ENCODE measurements around the gene F12. TPM values are rescaled to one million over a fixed set of nuclear protein-coding genes. Genes with fewer than 3 reads are reported as not detected.

F12 gene
- total RNA-seq, 1 experiment from 2014 or later = 10.0 TPM

- no peak for TF ChIP-seq ERG (CRISPR knock-in tag; IDR thresholded peaks at IDR 0.05)
- TF ChIP-seq PRDM15 (CRISPR knock-in tag; IDR thresholded peaks at IDR 0.05) = no peak
- TF ChIP-seq AR (CRISPR knock-in tag; IDR thresholded peaks at IDR 0.05) = no peak
Observed at GRCh38 chr5:177410575-177410974, 1.2 kb upstream of the F12 start (continued).

DNA sequence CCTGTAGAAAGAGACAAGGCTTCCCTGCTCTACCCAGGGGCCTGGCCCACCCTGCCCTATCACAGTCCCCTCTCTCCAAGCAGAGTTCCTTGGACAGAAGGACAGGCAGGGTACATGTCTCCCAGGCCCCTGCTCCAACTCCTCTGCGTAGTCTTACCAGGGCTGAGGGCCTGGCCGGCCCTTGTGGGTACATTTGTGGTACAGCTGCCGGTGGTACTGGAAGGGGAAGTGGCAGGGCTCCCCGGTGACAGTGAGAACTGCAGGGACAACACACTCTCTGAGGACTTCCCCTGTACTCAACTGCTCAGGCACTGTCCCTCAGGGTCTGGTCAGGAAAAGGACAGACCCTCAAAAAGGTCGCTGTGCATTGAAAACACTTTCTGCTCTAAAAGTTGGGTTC lies 3.6 kb downstream of the F12 start:
- no peak overlapping the region for H3K4me3 Mint-ChIP-seq
- no peaks in the 10 kb centered on the region for H3K9me3 Mint-ChIP-seq
- DNase-seq (ENCODE audit: low spot score) (no peak), ATAC-seq (no peak)
- H3K36me3 Mint-ChIP-seq = no peaks in the 10 kb centered on the region
- CTCF ChIA-PET = interaction anchor here (4.3 to 7.9 kb wide), 5 partner anchors 9 to 43 kb away, joined by 32 to 202 read pairs (median 95); partner anchors contain the start of gene GRK6
- no peak overlapping the region for H3K27ac Mint-ChIP-seq
- H3K27me3 Mint-ChIP-seq (ENCODE audit: low read depth) = peaks cover 90% of the 10 kb centered on the region
- TF ChIP-seq TCF7 (CRISPR knock-in tag; IDR thresholded peaks at IDR 0.05; ENCODE audit: low read depth) = no peak
- POLR2A ChIA-PET = no interaction called here
- peaks cover 9% of the 10 kb centered on the region for H3K4me1 Mint-ChIP-seq

DNA sequence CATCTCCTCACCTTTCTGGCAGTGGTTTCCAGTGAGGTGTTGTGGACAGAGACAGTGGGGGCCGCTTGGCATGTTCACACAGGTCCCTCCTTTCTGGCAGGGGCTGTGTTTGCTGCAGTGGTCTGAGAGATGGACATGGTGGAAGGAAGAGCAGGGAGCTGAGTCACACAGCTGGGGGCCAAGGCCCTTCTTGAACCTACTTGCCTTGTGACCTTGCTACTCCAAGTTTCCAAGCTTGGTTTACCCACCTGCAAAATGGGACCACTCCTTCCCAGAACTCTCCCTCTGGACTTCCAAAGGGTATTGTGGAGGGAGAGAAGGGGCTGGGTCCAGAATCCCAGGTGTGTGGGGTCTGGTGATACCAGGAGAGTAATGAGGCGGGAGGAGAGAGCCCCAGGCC lies 4.1 kb downstream of the F12 start:
- Mint-ChIP-seq H3K27me3 (ENCODE audit: low read depth) (peaks cover 90% of the 10 kb centered on the region), H3K27ac (no peak overlapping the region), H3K4me3 (peak overlapping the region; percentile 59; the same call in 1 of the 2 replicates), H3K4me1 (peaks cover 9% of the 10 kb centered on the region), H3K36me3 (no peaks in the 10 kb centered on the region), H3K9me3 (no peaks in the 10 kb centered on the region)
- DNase-seq (ENCODE audit: low spot score) (no peak), ATAC-seq (no peak)
- ChIA-PET CTCF (interaction anchor here (1.4 to 7.9 kb wide), 11 partner anchors 10 to 96 kb away, joined by 4 to 202 read pairs (median 57); partner anchors contain the start of genes GRK6 and PRR7), POLR2A (interaction anchor here (0.5 to 4.1 kb wide), 2 partner anchors 11 to 43 kb away, joined by 4 to 38 read pairs; partner anchors contain the start of gene PRR7)
- no peak for TF ChIP-seq RORB (CRISPR knock-in tag; IDR thresholded peaks at IDR 0.05)
- TF ChIP-seq, protein P1, sequence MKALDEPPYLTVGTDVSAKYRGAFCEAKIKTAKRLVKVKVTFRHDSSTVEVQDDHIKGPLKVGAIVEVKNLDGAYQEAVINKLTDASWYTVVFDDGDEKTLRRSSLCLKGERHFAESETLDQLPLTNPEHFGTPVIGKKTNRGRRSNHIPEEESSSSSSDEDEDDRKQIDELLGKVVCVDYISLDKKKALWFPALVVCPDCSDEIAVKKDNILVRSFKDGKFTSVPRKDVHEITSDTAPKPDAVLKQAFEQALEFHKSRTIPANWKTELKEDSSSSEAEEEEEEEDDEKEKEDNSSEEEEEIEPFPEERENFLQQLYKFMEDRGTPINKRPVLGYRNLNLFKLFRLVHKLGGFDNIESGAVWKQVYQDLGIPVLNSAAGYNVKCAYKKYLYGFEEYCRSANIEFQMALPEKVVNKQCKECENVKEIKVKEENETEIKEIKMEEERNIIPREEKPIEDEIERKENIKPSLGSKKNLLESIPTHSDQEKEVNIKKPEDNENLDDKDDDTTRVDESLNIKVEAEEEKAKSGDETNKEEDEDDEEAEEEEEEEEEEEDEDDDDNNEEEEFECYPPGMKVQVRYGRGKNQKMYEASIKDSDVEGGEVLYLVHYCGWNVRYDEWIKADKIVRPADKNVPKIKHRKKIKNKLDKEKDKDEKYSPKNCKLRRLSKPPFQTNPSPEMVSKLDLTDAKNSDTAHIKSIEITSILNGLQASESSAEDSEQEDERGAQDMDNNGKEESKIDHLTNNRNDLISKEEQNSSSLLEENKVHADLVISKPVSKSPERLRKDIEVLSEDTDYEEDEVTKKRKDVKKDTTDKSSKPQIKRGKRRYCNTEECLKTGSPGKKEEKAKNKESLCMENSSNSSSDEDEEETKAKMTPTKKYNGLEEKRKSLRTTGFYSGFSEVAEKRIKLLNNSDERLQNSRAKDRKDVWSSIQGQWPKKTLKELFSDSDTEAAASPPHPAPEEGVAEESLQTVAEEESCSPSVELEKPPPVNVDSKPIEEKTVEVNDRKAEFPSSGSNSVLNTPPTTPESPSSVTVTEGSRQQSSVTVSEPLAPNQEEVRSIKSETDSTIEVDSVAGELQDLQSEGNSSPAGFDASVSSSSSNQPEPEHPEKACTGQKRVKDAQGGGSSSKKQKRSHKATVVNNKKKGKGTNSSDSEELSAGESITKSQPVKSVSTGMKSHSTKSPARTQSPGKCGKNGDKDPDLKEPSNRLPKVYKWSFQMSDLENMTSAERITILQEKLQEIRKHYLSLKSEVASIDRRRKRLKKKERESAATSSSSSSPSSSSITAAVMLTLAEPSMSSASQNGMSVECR (CRISPR knock-in tag; IDR thresholded peaks at IDR 0.05; ENCODE audit: borderline replicate concordance) = no peak
- no peak for TF ChIP-seq FOXK1 (CRISPR knock-in tag; IDR thresholded peaks at IDR 0.05)
- TF ChIP-seq, protein P2, sequence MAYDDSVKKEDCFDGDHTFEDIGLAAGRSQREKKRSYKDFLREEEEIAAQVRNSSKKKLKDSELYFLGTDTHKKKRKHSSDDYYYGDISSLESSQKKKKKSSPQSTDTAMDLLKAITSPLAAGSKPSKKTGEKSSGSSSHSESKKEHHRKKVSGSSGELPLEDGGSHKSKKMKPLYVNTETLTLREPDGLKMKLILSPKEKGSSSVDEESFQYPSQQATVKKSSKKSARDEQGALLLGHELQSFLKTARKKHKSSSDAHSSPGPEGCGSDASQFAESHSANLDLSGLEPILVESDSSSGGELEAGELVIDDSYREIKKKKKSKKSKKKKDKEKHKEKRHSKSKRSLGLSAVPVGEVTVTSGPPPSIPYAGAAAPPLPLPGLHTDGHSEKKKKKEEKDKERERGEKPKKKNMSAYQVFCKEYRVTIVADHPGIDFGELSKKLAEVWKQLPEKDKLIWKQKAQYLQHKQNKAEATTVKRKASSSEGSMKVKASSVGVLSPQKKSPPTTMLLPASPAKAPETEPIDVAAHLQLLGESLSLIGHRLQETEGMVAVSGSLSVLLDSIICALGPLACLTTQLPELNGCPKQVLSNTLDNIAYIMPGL (CRISPR knock-in tag; IDR thresholded peaks at IDR 0.05) = no peak
- no peak for TF ChIP-seq ZNF121 (CRISPR knock-in tag; IDR thresholded peaks at IDR 0.05)
- TF ChIP-seq TCF7 (CRISPR knock-in tag; IDR thresholded peaks at IDR 0.05; ENCODE audit: low read depth) = no peak
- TF ChIP-seq NFE2L1 (CRISPR knock-in tag; IDR thresholded peaks at IDR 0.05) = no peak
- TF ChIP-seq, protein P3, sequence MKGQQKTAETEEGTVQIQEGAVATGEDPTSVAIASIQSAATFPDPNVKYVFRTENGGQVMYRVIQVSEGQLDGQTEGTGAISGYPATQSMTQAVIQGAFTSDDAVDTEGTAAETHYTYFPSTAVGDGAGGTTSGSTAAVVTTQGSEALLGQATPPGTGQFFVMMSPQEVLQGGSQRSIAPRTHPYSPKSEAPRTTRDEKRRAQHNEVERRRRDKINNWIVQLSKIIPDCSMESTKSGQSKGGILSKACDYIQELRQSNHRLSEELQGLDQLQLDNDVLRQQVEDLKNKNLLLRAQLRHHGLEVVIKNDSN (CRISPR knock-in tag; IDR thresholded peaks at IDR 0.05) = no peak
- no peak for TF ChIP-seq GABPB1 (CRISPR knock-in tag; IDR thresholded peaks at IDR 0.05)
- TF ChIP-seq CREB1 (CRISPR knock-in tag; IDR thresholded peaks at IDR 0.05) = no peak
- TF ChIP-seq, protein P4, sequence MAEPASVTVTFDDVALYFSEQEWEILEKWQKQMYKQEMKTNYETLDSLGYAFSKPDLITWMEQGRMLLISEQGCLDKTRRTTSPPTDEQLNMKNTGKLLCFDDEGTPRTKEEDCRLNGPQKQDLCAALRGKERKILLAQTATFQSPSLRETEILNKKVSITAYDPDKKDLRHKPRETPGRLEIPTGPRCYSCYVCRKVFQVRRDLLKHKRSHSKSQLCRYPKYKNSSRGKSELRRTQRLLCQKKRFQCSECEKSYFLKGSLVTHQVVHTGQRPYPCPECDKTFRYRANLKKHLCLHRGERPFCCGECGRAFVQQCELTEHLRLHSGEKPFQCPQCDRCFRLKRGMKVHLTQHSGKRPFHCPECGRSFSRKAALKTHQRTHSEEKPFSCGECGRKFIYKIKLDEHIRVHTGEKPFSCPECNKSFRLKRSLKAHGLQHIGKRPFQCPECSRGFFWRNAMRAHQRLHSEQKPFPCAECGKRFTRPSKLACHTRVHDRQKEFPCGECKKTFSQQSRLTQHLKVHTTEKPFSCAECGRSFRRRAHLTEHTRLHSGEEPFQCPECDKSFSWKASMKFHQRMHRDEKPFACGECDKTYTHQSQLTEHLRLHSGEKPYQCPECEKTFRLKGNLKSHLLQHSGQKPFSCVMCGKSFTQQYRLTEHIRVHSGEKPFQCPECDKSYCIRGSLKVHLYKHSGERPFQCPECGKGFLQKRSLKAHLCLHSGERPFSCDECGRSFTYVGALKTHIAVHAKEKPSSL (CRISPR knock-in tag; conservative IDR thresholded peaks at IDR 0.05) = no peak

Measured in WTC11 (cell line).